HUES6 (cell line): Measurements from ENCODE around the gene EDA2R.

Experiments
- H3K27ac ChIP-seq: 2 replicates; pipeline ENCODE4 v1.7.0; 2013; ENCODE audit warnings: low read depth, mild to moderate bottlenecking, low read length, inconsistent platforms
- H3K27me3 ChIP-seq: 2 replicates; pipeline ENCODE4 v1.6.1; 2013; ENCODE audit warnings: low read length; ENCODE audit not compliant: control insufficient read depth, insufficient read depth
- H3K36me3 ChIP-seq: 2 replicates; pipeline ENCODE4 v1.6.1; 2013; ENCODE audit warnings: low read length; ENCODE audit not compliant: control insufficient read depth, insufficient read depth
- H3K4me1 ChIP-seq: 2 replicates; pipeline ENCODE4 v1.6.1; 2013; ENCODE audit warnings: low read length; ENCODE audit not compliant: control insufficient read depth, insufficient read depth
- H3K4me3 ChIP-seq: 2 replicates; pipeline ENCODE4 v1.5.1; 2013; ENCODE audit warnings: low read depth, low read length
- H3K9ac ChIP-seq: one replicate; pipeline ENCODE4 v1.6.1; 2013; ENCODE audit warnings: mild to moderate bottlenecking, low read length
- H3K9me3 ChIP-seq: 2 replicates; pipeline ENCODE4 v1.6.1; 2013; ENCODE audit warnings: low read depth, low read length; ENCODE audit not compliant: control insufficient read depth, insufficient read depth

EDA2R gene

DNA sequence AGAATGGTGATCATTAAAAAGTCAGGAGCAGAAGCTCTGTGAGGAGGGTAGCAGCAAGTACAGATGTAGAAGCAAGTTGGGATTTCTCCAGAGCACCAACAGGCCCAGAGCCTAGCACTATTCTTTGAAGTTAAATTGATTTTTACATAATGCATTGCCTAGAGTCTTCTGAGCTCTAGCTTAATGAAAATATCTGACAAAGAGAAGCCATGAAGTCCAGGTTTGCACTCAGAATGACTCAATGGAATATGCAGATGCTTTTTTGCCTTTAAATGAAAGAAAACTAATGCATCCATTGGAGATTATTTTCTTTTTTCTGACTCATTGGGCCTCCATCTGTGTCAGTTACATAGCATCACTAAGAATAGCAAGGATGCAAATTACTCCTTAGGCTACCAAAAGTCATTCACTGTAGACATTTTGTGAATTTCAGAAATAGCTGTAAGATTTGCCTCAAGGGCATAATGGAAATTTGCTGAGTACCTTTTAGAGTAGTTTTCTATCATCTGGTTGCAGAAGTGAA, 91.0 kb downstream of the EDA2R start:
- H3K9ac ChIP-seq: no peak overlapping the region
- H3K27me3 ChIP-seq: no peaks in the 10 kb centered on the region
- no peak overlapping the region for H3K4me3 ChIP-seq
- no peak overlapping the region for H3K27ac ChIP-seq
- H3K36me3 ChIP-seq: no peaks in the 10 kb centered on the region
- H3K4me1 ChIP-seq: no peaks in the 10 kb centered on the region
- peaks cover 10% of the 10 kb centered on the region; the same call in 1 of the 2 replicates for H3K9me3 ChIP-seq
